ENCODE measurements around the gene CTDP1.
"Not testable (repeated sequence)": the region's sequence is repeated elsewhere in the genome, so short reads cannot be mapped to it uniquely, and the experiment has no call there.

Gene CTDP1

DNA sequence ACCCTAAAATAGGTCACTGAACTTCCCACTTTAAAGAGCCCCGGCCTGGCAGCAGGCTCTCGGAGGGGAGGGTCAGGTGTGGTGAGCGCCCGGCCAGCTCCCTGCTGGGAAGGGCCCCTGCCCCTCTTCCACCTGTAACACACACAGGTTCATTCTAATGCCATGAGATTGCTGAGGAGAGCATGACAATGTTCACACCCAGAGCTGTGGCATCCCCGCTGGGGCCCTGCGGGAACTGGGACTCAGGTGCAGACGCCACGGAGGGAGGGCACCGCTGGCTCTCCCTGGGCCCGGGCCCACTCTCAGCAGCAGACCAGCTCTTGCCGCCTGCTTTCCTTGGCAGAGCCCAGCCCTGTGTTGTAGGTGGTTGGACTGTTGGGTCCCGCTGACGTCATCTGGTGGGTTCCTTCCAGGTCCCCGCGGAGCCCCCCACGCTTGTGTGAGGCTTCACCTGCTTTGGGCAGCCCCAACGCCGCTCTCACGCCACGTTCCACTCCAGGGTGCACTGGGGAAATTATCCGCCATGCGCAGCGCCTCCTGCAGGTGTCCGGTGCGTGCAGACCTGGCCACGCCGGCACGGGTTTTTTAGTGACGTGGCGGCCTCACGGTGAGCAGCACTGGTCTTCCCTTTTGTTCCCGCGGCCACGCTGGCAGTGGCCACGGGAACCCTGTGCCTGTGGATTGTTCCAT, 67.7 kb downstream of the CTDP1 start:
- no peak for DNase-seq

DNA sequence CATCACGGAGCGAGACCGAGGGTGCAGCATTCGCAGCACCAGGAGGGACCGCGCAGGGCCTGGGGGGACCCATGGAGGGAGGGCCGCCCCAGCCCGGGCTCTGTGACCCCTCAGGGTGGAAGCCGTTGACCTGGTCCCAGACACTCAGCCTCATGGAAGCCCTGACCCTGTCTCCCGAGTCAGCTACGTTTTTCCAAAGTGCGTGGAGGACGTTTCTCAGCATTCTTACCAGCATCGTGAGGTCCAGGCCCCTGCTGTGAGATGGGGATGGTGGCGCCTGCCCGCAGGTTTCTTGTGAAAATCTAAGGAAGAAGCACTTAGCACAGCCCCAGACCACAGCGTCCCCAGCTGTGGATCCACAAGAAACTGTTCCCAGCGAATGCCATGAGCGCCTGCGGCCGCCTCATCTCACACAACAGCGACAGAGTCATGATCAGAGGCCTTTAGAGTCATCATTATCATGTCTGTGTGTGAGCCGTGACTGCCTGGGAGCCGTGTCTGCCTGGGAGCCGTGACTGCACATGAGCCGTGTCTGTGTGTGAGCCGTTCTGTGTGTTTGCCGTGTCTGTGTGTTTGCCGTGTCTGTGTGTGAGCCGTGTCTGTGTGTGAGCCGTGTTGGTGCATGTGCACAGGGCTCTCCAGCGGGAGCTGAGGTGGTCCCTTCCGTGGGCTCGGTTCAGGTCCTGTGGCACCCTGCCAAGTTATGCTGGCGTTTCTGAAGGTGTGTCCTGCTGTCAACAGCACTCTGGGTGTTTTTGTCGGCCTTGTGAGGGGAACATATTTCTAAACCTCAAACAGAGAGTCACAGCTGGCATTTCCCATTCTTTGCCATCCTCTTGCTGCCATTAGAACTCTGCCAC, 68.9 kb downstream of the CTDP1 start:
- DNase-seq = no peak

GRCh38 chr18:79749251-79750191, 69.9 kb downstream of the CTDP1 start:
- no peak for DNase-seq

GRCh38 chr18:79750980-79751571, 71.5 kb downstream of the CTDP1 start:
- no peak for DNase-seq

DNA sequence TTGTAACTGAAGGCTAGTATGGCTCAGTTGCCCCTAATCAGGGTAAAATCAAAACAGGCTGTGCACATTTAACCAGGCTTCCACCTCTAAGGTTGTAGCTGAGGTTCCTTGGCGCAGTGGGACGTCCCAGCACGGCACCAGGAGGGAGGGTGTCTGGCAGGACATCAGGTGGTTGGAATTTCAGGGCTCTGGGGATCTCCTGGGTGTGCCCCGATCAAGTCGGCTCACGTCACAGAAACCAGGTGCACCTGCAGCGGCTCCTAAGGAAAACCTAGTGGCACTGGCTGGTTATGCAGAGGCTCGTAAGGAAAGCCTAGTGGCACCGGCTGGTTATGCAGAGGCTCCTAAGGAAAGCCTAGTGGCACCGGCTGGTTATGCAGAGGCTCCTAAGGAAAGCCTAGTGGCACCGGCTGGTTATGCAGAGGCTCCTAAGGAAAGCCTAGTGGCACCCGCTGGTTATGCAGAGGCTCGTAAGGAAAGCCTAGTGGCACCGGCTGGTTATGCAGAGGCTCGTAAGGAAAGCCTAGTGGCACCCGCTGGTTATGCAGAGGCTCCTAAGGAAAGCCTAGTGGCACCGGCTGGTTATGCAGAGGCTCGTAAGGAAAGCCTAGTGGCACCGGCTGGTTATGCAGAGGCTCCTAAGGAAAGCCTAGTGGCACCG, 72.4 kb downstream of the CTDP1 start:
- DNase-seq = not testable (repeated sequence)

- DNase-seq = not testable (repeated sequence)
These were observed 73.3 kb downstream of the CTDP1 start for GRCh38 chr18:79752946-79753345.

- no peak for DNase-seq
These were observed 73.8 kb downstream of the CTDP1 start for GRCh38 chr18:79753391-79753851.

DNA sequence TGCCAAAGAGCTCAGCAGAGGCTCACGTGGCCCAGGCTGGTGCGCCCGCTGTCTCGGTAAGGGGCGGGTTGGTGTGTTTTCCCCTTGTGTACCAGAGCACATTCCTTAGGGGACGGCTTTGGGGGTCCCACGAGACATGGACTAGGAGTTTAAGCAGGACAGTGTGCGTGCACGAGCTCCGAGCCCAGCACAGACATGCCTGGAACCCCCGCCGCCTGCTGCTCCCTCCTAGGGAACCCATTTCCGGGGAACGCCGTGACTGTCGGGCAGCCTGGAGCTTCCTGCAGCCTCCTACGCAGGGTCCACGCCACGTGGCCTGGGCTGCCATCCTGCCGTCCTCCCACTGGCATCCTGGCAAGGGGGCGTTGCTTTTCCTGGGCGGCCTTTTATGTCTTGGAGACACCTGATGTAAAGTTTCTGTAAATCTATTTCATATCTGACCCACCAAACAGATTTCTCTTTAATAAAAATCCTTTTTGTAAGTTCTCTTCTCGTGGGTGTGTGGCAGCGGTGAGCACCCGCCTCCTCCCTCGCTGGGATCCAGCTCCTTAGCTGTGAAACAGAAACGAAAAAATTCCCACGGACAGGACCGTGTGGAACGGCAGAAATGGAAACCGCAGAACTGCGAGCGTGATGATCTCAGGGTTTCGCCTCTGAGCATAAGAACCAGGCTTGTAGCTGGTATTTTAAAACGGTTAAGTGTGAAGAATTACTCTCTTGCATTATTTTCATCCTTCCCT, 74.6 kb downstream of the CTDP1 start:
- no peak for DNase-seq

DNA sequence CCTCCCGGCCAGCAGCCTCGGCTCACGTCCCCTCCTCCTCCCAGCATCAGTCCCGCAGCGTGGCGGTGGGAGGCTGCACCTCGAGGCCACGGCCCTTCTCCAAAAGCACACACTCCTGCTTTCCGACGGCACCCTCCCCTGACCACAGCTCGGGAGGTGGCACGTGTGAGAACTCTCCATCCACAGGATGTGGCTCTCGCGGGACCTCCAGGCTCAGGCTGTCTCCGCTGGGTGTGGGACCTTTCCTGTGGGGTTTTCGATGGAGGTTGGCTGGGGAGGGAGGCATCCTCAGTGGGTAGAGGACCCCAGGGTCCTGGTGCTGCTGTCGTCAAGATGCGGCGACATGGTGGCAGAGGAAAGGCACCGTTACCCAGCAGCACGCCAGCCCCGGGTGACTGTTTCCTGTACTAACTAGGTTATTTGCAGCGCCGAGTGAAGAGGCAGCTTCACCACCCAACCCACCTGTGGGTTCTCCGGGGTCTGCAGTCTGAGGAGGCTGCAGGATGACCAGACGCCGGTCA, 75.3 kb downstream of the CTDP1 start:
- no peak for DNase-seq

DNA sequence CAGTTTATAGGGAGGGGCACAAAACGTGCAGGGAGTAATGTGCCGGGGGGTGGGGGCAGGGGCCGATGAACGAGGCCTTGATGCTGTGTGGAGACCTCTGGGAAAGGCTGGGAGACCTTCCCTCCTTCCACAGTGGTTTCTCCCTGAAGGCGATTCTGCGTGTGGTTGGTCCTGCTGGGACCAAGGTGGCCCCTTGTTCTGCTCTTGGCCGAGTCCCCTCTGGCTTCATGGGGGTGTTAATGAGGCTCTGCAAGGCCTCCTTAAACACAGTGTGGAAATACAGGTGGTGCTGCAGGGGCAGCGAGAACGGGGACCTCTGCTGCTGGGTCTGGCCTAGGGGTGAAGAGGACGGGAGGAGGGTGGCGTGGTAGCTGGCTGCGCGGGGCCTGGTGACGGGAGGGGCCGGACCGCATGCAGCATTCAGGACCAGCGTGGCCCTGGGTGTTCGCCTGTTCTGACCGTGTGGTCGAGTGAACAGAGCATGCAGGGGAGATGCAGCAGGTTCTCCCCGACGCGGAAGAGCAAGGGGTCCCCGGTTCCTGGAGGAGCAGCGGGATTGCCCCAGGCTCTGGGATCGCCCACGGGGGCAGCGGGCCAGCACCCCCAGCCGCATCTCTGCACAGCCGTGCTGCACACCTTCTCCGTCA, 76.0 kb downstream of the CTDP1 start:
- no peak for DNase-seq

GRCh38 chr18:79756143-79756500, 76.5 kb downstream of the CTDP1 start:
- no peak for DNase-seq

- DNase-seq = no peak
These were observed 77.2 kb downstream of the CTDP1 start for GRCh38 chr18:79756826-79757225.

DNA sequence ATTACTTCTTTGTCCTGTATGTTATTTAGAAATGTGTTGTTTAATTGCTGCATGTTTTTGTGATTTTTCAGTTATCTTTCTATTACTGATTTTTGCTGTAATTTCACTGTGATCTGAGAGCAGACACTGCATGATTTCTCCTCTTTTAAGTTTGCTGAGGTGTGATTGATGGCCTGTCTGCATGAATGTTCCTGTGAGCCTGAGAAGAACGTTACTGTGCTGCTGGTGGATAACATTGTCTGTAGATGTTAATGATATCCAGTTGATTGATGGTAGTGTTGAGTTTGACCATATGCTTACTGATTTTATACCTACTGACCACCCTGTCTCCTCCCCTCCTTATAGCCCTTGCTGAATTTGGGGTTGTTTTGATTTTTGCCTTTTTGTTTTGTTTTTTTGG, 80.7 kb downstream of the CTDP1 start:
- no peak for DNase-seq

GRCh38 chr18:79760881-79761280, 81.3 kb downstream of the CTDP1 start:
- DNase-seq = no peak

- DNase-seq = no peak
These were observed 83.8 kb downstream of the CTDP1 start for GRCh38 chr18:79763407-79763806.

DNA sequence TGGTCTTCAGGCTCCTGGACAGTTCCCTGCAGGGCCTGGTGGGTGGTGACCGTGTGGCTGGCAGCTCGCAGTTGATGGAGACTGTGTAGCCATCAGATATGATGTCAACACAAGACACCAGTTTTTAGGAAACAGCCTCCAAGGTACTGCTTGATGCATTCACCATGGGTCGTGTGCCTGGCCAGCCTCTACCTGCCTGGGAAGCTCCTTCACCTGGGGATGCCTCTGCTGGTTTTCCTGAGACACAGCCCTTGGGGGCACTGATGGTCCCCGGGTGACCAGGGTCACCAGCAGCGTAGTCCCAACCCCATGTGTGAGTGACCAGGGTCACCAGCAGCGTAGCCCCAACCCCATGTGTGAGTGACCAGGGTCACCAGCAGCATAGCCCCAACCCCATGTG, 84.5 kb downstream of the CTDP1 start:
- DNase-seq = no peak

DNA sequence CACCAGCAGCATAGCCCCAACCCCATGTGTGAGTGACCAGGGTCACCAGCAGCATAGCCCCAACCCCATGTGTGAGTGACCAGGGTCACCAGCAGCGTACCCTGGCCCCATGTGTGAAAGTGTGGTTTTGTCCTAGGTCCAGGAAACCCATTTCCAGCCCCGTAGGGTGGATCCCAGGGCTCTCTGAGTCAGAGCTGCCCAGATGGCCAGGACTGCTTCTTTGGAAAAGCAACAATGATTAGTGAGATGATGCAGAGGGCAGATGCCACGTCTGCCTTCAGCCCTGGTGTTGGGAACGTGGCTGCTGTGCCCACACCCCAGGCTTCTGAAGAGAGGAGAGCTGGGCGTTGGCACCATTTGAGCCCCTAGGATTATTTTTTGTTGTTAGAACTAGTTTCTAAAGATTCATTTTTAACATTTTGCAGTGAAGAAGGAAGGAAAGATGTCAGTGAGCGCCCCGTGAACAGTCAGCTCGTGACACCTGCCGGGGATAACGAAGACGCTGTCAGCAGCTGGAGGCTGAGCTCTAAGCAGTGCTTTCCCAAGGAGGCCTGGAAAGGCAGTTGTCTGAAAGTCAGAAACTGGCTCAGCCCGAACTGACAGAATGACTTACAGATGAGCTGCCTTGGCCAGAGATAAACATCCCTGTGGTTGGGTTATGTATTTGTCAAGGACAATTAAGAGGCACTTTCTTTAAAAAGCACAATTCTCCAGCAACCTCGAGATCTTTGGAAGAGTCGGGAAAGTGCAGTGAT, 86.1 kb downstream of the CTDP1 start:
- no peak for DNase-seq

- DNase-seq = no peak
These were observed 86.7 kb downstream of the CTDP1 start for GRCh38 chr18:79766308-79766707.

DNA sequence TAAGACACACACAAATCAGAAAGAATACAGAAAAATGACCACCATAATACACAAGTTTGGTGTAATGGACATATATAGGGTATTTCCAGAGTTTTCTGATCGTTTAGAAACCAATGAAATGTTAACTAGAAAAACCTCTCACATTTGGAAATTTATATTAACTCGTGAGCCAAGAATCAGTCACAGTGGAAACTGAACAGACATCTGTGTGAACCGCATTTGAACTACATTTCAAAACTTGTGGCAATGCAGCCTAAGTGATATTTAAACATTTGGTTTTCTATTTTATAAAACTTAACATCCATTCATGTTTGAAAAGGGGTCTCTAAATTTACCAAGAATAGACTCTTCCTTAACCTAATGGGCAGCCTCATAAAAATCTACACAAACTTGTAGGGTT, 89.1 kb downstream of the CTDP1 start:
- DNase-seq = no peak

Data from CD4-positive, alpha-beta T cell treated with Interleukin-1 beta for 1 hour (primary cell).